HG03520 (cell line): ENCODE results near the gene FBXO9.

ENCODE experiments used
- ATAC-seq: cut with Tn5 transposase; IDR thresholded peaks from one replicate; pipeline ENCODE4 v1.9.1; 2021; ENCODE audit warnings: mild to moderate bottlenecking, moderate library complexity; ENCODE audit not compliant: unreplicated experiment

The FBXO9 gene

DNA sequence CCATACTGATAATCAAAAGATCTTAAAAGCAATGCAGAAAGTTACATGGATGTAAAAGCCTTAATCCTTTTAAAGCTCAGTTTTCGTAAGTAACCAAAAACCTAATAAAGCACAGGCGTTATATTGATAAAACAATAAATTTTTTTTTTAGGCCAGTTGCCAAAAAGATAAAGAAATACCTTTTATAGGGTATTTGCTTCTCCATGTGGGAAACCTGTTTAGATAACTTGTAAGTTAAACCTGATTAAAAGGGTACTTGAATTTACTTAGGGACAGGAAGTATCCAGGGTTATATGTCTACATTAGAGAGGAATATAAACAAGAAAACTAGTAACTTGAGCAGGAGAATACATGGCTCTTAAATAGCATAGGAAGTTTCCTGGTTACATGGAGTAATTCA, 21.1 kb downstream of the FBXO9 start:
- ATAC-seq: no peak

- no peak for ATAC-seq
Measured at GRCh38 chr6:53089948-53090347, 24.7 kb downstream of the FBXO9 start.

GRCh38 chr6:53090576-53090975, 25.4 kb downstream of the FBXO9 start:
- no peak for ATAC-seq

DNA sequence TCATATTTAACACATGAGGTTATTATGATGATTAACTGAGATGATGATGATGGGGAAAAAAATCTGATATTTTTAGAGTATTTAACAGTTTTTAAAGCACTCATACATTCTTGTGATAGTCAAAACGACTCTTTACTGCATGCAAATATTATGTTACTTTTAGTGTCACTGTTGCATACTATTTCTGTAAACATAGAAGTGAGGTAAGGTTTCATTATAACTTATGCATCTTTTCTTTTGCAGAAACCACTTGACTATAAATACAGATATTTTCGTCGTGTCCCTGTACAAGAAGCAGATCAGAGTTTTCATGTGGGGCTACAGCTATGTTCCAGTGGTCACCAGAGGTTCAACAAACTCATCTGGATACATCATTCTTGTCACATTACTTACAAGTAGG, 30.1 kb downstream of the FBXO9 start:
- no peak for ATAC-seq

- ATAC-seq: no peak
Measured at GRCh38 chr6:53095716-53096115, 30.5 kb downstream of the FBXO9 start.

DNA sequence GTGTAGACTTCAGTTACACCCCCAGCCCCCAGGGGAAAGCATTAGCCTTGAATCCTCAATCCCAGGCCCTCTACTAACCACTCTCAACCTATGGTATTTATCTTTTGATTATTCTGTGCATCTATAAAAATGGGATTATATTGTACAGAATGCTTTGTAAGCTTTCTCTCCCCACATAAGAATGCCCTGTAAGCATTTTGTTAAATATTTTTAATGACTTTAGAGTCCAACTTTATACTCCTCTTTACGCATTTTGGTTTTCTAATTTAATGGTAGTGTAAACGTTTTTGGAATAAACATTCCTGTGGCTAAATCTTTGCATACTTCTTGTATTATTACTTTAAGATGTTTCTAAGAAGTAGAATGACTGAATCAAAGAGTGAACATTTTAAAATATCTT, 35.4 kb downstream of the FBXO9 start:
- no peak for ATAC-seq

DNA sequence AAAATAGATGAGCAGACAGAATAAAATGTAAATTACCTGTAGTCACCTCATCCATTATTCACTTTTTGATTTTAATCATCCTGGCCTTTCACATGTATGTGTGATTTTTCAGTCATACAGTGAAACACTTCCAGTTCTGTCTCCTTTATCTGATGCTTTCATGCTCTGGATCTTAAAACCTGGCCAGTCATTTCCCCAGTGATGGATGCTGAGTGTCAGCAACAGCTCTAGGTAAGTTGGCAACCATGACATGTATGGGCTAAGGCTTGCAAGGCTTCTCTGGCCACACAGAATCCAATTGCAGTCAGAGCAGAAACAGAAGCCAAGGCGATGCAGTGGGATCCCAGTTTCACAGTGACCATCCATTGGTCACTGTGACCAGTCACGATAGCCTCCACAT, 35.8 kb downstream of the FBXO9 start:
- no peak for ATAC-seq

- ATAC-seq: no peak
Measured at GRCh38 chr6:53103993-53104675, 38.9 kb downstream of the FBXO9 start.

DNA sequence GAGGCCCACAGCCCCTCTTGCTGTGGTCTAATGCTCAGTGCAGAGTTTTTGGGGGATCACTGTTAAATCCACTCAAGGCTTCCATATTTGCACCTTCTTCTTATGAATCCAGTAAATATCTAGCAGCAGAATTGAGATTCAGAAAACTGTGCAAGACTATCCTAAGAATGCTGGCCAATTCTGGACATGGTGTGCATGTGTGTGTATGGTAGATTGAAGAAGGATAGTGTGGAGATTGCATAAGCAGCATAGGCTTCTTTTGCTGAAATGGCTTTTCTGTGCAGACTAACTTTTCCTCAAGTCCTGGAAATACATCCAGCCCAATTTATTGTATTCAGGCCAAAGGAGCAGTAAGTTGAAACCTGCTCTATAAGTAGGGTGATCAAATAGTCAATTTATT, 39.7 kb downstream of the FBXO9 start:
- ATAC-seq: no peak

GRCh38 chr6:53107091-53107490, 41.9 kb downstream of the FBXO9 start:
- ATAC-seq: no peak

GRCh38 chr6:53109612-53110011, 44.4 kb downstream of the FBXO9 start:
- no peak for ATAC-seq

DNA sequence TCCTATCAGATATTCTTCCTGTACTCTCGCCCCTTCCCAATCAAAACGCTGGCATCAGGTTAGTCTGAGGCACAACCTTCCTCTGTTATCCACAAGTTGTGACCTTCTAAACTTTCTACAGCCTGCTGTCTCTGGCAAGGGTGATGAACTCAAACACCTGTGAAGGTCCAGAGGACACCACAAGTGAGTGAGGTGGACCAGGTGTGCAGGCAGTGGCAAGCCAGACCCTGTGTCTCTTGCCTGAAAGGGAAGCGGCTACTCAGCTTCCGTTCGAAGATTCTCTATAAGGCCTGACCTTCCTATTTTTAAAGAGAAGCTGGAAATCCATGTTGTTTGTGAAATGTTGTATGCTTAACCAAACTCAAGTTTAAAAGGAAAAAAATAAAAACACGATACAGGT, 46.7 kb downstream of the FBXO9 start:
- no peak for ATAC-seq

DNA sequence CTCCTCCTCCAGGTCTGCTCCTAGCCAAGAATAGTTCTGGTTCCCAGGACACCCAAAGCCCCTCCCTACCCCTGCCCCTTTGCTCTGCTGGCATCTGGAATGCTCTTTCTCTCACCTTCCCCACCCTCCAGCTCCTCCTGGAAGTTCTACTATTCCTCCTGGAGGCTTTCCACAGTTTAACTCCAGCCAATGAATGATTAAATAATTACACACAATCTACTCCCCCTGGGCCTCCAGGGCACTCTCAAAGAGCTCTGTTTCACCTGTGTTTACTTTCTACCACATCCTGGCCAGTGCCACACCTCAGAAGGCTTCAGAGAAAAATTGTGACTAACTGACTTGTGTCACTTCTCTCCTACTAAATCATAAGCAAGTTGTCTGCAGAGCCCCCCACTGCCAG, 47.2 kb downstream of the FBXO9 start:
- no peak for ATAC-seq

DNA sequence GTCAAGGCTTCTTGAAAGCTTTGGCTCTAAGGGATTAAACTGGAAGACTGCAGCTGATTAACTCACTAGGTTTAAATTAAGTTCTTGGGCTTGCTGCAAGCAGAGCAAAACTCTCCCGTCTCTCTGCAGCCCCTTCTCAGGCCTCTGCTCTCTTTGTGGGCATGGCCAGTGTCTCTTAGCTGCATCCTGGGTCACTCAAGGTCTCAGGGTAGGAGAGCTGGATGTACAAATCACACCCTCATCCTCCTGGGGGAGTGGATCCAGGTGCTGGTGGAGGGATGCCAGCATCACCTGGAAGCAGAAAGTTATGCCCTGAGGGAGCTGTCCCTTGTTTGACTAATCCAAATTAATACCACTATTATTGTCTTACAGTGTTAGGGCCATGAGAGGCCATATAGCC, 47.7 kb downstream of the FBXO9 start:
- ATAC-seq: no peak

DNA sequence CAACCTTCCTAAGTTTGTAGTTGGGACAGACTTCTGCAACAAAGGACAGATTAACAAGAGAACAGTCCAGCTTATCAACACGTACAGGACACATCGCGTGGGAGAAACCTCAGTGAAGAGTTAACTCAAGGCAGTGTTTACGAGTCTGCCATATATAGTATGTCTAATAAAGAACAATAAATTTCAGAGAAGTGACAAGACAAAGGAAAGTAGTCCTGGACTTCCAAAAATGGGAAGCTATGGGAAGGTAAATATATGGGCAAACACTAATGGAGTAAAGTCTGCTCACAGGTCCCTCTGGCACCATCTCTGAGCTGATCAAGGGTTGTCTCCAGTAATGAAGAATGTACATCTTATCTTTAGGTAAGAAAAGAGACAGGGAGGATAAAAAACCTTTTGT, 48.5 kb downstream of the FBXO9 start:
- no peak for ATAC-seq

- no peak for ATAC-seq
Measured at GRCh38 chr6:53115113-53115512, 49.9 kb downstream of the FBXO9 start.

- no peak for ATAC-seq
Measured at GRCh38 chr6:53115741-53116140, 50.5 kb downstream of the FBXO9 start.

DNA sequence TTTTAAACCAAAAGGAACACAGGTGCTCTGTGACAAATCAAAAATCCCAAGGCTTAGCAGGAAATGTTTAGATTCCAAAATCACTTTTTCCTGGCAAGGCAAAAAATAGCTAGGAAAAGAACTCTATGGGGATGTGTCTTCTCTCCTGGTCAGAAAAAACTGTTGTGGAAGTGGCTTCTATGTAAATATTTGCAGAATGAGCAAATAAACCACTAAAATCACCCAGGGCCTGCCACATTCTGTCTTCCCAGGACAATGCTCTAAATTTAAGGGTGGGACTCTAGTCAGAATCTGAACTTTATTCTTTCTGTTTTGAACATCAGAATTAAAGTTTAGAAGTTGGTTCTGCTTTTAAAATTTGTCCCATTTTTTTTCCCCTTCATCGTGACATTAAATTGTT, 54.1 kb downstream of the FBXO9 start:
- ATAC-seq: no peak

DNA sequence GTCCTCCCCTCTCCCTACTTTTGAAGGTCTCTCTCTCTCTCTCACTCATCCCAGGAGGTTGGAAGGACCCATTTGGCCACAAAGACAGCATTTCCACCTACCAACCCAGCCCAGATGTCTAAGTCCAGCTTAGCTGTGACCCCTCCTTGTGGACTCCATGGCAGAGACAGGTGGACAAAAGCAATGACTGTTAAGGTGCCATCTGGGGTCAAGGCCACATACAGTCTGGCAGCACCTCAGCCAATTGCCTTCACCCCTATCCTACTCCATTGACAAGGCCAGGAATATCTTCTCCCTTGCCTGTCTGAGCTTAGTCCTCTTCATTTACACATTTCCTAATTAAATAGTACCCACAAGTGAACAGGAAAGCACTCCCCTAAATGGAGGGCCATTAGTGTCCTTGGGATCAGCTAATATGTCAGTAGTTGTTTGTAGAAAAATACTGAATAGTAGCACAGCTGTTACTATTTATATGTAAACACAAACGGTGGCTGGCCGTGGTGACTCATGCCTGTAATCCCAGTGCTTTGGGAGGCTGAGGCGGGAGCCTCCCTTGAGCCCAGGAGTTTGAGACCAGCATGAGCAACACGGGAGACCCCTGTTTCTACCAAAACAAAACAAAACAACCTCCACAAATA, 54.7 kb downstream of the FBXO9 start:
- no peak for ATAC-seq

DNA sequence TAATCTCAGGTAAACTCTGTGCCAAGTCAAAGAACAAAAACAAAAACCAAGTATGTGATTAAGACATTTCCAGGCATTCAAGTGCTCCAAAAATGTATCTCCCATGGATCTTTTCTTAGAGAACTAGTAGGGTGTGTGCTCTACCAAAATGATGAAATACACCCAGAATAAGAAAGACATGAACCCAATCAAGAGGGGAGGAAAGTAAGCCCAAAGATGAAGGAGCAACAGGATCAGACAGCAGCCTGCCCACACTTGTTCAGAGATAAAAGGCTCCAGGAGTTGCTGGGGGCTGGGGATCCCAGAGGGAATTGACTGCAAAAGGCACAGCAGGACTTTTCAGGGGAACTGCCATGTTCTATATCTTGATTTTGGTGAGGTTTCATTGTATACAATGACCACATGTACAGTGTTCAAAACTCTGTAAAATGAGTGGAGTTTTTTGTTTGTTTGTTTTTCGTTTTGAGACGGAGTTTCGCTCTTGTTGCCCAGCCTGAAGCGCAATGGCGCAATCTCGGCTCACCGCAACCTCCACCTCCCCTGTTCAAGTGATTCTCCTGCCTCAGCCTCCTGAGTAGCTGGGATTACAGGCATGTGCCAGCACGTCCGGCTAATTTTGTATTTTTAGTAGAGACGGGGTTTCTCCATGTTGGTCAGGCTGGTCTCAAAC, 59.1 kb downstream of the FBXO9 start:
- ATAC-seq: no peak

GRCh38 chr6:53125276-53125675, 60.1 kb downstream of the FBXO9 start:
- ATAC-seq: no peak

GRCh38 chr6:53128842-53129241, 63.6 kb downstream of the FBXO9 start:
- ATAC-seq: no peak
